ENCODE measurements around the gene IFITM1. TPM values are rescaled to one million over a fixed set of nuclear protein-coding genes. Genes with fewer than 3 reads are reported as not detected.

IFITM1 gene
- total and polyA plus RNA-seq, 2 of the 13 experiments (the other 11 are each of a cell fraction or from before 2014, with no cell fraction given), result 0.38 to 11.1 TPM

DNA sequence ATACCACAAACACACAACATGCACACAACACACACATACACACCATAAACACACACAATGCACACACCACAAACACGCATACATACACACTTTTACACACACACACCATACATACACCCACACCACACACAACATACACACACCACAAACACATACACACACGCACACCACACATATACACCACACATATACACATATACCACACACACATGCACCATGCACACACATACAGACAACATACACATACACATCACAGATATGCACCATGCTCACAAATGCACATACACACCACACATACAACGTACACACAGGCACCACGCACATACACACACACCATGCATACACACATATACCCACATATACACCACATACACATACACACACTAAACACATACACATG, 43.7 kb downstream of the IFITM1 start:
- 95% methylated on average over 4 of the region's 4 CpGs for WGBS (ENCODE audit: low lambda C conversion rate)
- no peaks in the 10 kb centered on the region for H3K79me2 ChIP-seq (ENCODE audit: insufficient read depth, low read length)
- no peak overlapping the region for H3K4me3 ChIP-seq (replicated peaks in 1 of 3; ENCODE audit: insufficient read depth in 1 of 3, low read depth in 2 of 3, low read length in 3 of 3)
- no peak for DNase-seq (ENCODE audit: low spot score)
- H3K9ac ChIP-seq (ENCODE audit: insufficient read depth, low read depth, low read length), result no peak overlapping the region
- H3K4me1 ChIP-seq (ENCODE audit: insufficient read depth, low read length), result peaks cover 42% of the 10 kb centered on the region
- TF ChIP-seq, protein P1, sequence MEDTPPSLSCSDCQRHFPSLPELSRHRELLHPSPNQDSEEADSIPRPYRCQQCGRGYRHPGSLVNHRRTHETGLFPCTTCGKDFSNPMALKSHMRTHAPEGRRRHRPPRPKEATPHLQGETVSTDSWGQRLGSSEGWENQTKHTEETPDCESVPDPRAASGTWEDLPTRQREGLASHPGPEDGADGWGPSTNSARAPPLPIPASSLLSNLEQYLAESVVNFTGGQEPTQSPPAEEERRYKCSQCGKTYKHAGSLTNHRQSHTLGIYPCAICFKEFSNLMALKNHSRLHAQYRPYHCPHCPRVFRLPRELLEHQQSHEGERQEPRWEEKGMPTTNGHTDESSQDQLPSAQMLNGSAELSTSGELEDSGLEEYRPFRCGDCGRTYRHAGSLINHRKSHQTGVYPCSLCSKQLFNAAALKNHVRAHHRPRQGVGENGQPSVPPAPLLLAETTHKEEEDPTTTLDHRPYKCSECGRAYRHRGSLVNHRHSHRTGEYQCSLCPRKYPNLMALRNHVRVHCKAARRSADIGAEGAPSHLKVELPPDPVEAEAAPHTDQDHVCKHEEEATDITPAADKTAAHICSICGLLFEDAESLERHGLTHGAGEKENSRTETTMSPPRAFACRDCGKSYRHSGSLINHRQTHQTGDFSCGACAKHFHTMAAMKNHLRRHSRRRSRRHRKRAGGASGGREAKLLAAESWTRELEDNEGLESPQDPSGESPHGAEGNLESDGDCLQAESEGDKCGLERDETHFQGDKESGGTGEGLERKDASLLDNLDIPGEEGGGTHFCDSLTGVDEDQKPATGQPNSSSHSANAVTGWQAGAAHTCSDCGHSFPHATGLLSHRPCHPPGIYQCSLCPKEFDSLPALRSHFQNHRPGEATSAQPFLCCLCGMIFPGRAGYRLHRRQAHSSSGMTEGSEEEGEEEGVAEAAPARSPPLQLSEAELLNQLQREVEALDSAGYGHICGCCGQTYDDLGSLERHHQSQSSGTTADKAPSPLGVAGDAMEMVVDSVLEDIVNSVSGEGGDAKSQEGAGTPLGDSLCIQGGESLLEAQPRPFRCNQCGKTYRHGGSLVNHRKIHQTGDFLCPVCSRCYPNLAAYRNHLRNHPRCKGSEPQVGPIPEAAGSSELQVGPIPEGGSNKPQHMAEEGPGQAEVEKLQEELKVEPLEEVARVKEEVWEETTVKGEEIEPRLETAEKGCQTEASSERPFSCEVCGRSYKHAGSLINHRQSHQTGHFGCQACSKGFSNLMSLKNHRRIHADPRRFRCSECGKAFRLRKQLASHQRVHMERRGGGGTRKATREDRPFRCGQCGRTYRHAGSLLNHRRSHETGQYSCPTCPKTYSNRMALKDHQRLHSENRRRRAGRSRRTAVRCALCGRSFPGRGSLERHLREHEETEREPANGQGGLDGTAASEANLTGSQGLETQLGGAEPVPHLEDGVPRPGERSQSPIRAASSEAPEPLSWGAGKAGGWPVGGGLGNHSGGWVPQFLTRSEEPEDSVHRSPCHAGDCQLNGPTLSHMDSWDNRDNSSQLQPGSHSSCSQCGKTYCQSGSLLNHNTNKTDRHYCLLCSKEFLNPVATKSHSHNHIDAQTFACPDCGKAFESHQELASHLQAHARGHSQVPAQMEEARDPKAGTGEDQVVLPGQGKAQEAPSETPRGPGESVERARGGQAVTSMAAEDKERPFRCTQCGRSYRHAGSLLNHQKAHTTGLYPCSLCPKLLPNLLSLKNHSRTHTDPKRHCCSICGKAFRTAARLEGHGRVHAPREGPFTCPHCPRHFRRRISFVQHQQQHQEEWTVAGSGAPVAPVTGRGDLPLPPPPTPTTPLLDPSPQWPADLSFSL (CRISPR knock-in tag; IDR thresholded peaks at IDR 0.05), result peak; percentile 84
- TF ChIP-seq POLR2A (IDR thresholded peaks at IDR 0.05; ENCODE audit: insufficient read depth in 1 of 2, low read depth in 2 of 2, low read length in 2 of 2) (peak in 1 of 2 experiments; percentile 19; a peak in 1 of 4 replicates), PLRG1 (conservative IDR thresholded peaks at IDR 0.05) (0 out of 2 replicates have a peak, but pooled peaks have one; percentile 38), REXO4 (CRISPR knock-in tag; IDR thresholded peaks at IDR 0.05; ENCODE audit: borderline replicate concordance) (no peak), CREB1 (IDR thresholded peaks at IDR 0.05) (peak; percentile 12; the same call in 1 of the 2 replicates), CREB1 (CRISPR knock-in tag; IDR thresholded peaks at IDR 0.05) (no peak)
- no peak for ATAC-seq
- POLR2A ChIA-PET, result no interaction called here
- CTCF ChIA-PET (ENCODE audit: low intra/inter-chr PET ratio, low total read pairs), result no interaction called here
- peaks cover 0 to 3% of the 10 kb centered on the region in 2 experiments; a peak in 1 of 5 replicates for H3K27me3 ChIP-seq (ENCODE audit: control insufficient read depth in 1 of 2, insufficient read depth in 2 of 2, low read length in 2 of 2)
- intact Hi-C loops (cut with micrococcal nuclease; ENCODE audit: unreplicated experiment), result loop anchor here (5.0 kb wide), 1 partner anchor 50 kb away; the partner anchor contains the start of gene IFITM2
- no peak overlapping the region for H3K27ac ChIP-seq (ENCODE audit: extremely low read length, insufficient read depth, low read length)
- H3K9me3 ChIP-seq (ENCODE audit: low read length), result peaks cover 9% of the 10 kb centered on the region
- H4K20me1 ChIP-seq (ENCODE audit: insufficient read depth, low read length), result no peaks in the 10 kb centered on the region
- H3K36me3 ChIP-seq (replicated peaks in 1 of 2; ENCODE audit: control insufficient read depth in 1 of 2, insufficient read depth in 2 of 2, low read length in 2 of 2), result no peaks in the 10 kb centered on the region
- H2AFZ ChIP-seq (ENCODE audit: low read length), result no peak overlapping the region
- no TSS peak for BruUV-seq (replicated peaks)
- no peak overlapping the region for H3K4me2 ChIP-seq (ENCODE audit: low read depth, low read length)
- in situ Hi-C loops (cut with HindIII; ENCODE audit: extremely low pct_ligation_motif_present, low pct_unique_long_range_greater_than_20kb), result no loop called here
- FAIRE-seq, result no peak
